GM12878 (cell line): ENCODE data around the gene SFTPB. TPM values are rescaled to one million over a fixed set of nuclear protein-coding genes. Genes with fewer than 3 reads are reported as not detected.
A peak's percentile ranks its signal among the peaks of the same experiment; 100 is the strongest.

Experiments used
- BACH1 ChIP-seq: fragments of 450-650 bp; IDR thresholded peaks from 2 replicates; pipeline ENCODE4 v1.6.1; 2017; ENCODE audit warnings: mild to moderate bottlenecking, borderline replicate concordance
- BCL11A ChIP-seq: IDR thresholded peaks from 2 replicates; pipeline ENCODE4 v1.6.1; 2011; ENCODE audit warnings: low read depth, low read length
- CBX3 ChIP-seq: fragments of 200-600 bp; sonication (generic); IDR thresholded peaks from 2 replicates; pipeline ENCODE4 v1.6.1; 2016; ENCODE audit warnings: low read depth, borderline replicate concordance
- CHD1 ChIP-seq: IDR thresholded peaks from 2 replicates; pipeline ENCODE4 v1.6.1; 2012; ENCODE audit warnings: low read depth, low read length, improper control_type of control experiment
- CHD4 ChIP-seq: fragments of 200-600 bp; sonication (generic); IDR thresholded peaks from 2 replicates; pipeline ENCODE4 v1.6.1; 2016; ENCODE audit warnings: mild to moderate bottlenecking
- DPF2 ChIP-seq: fragments of 450-650 bp; IDR thresholded peaks from 2 replicates; pipeline ENCODE4 v1.6.1; 2017; ENCODE audit warnings: mild to moderate bottlenecking
- E4F1 ChIP-seq: fragments of 450-650 bp; IDR thresholded peaks from 2 replicates; pipeline ENCODE4 v1.6.1; 2018; ENCODE audit warnings: borderline replicate concordance, mild to moderate bottlenecking; ENCODE audit not compliant: partially characterized antibody
- EED ChIP-seq: sonication (generic); IDR thresholded peaks from 2 replicates; pipeline ENCODE4 v1.6.1; 2016; ENCODE audit warnings: antibody characterized with exemption, low read depth
- EP300 ChIP-seq, 2 experiments: fragments of 150-350 bp in 1 of 2; IDR thresholded peaks; 2 replicates each; pipeline ENCODE4 v1.6.1; 2011 to 2012; ENCODE audit warnings: low read depth in 2 of 2, low read length in 2 of 2, borderline replicate concordance in 1 of 2, improper control_type of control experiment in 1 of 2, inconsistent platforms in 1 of 2; ENCODE audit not compliant: control insufficient read depth in 1 of 2
- KLF5 ChIP-seq: fragments of 450-650 bp; IDR thresholded peaks from 2 replicates; pipeline ENCODE4 v1.6.1; 2014; ENCODE audit warnings: mild to moderate bottlenecking; ENCODE audit not compliant: partially characterized antibody
- LARP7 ChIP-seq: fragments of 450-650 bp; IDR thresholded peaks from 2 replicates; pipeline ENCODE4 v1.6.1; 2017; ENCODE audit warnings: mild to moderate bottlenecking
- MAX ChIP-seq: IDR thresholded peaks from 2 replicates; pipeline ENCODE4 v1.6.1; 2012; ENCODE audit warnings: low read depth, low read length, improper control_type of control experiment
- MEF2A ChIP-seq: IDR thresholded peaks from 2 replicates; pipeline ENCODE4 v1.6.1; 2011; ENCODE audit warnings: low read depth, mild to moderate bottlenecking, low read length, moderate library complexity; ENCODE audit not compliant: insufficient read depth
- MLLT1 ChIP-seq: fragments of 450-650 bp; IDR thresholded peaks from 2 replicates; pipeline ENCODE4 v1.6.1; 2016; ENCODE audit warnings: mild to moderate bottlenecking
- NFYA ChIP-seq: IDR thresholded peaks from 2 replicates; pipeline ENCODE4 v1.6.1; 2011; ENCODE audit warnings: low read depth, mild to moderate bottlenecking, low read length, improper control_type of control experiment, borderline replicate concordance
- NKRF ChIP-seq: fragments of 450-650 bp; conservative IDR thresholded peaks from 2 replicates; pipeline ENCODE4 v1.6.1; 2017; ENCODE audit warnings: mild to moderate bottlenecking, moderate library complexity
- POU2F2 ChIP-seq: IDR thresholded peaks from 3 replicates; pipeline ENCODE4 v1.6.1; 2011; ENCODE audit warnings: low read depth, mild to moderate bottlenecking, low read length, borderline replicate concordance
- RUNX3 ChIP-seq: IDR thresholded peaks from 2 replicates; pipeline ENCODE4 v1.6.1; 2012; ENCODE audit warnings: low read length, inconsistent platforms
- SMAD1 ChIP-seq: fragments of 450-650 bp; IDR thresholded peaks from 2 replicates; pipeline ENCODE4 v1.6.1; 2018; ENCODE audit warnings: mild to moderate bottlenecking, low read depth; ENCODE audit not compliant: partially characterized antibody
- SMAD5 ChIP-seq: IDR thresholded peaks from 2 replicates; pipeline ENCODE4 v1.6.1; 2016; ENCODE audit warnings: antibody characterized with exemption, low read depth
- SREBF2 ChIP-seq: IDR thresholded peaks from 2 replicates; pipeline ENCODE4 v1.6.1; 2012; ENCODE audit warnings: mild to moderate bottlenecking, low read length
- STAT3 ChIP-seq: IDR thresholded peaks from 2 replicates; pipeline ENCODE4 v1.6.1; 2011; ENCODE audit warnings: low read depth, low read length, improper control_type of control experiment
- SUZ12 ChIP-seq: fragments of 200-600 bp; sonication (generic); IDR thresholded peaks from one replicate; pipeline ENCODE4 v1.6.1; 2018; ENCODE audit warnings: antibody characterized with exemption, mild to moderate bottlenecking; ENCODE audit not compliant: unreplicated experiment
- TAF1 ChIP-seq: IDR thresholded peaks from 2 replicates; pipeline ENCODE4 v1.6.1; 2011; ENCODE audit warnings: mild to moderate bottlenecking, low read depth, low read length, borderline replicate concordance
- TARDBP ChIP-seq: IDR thresholded peaks from 2 replicates; pipeline ENCODE4 v1.6.1; 2016; ENCODE audit warnings: borderline replicate concordance
- YBX1 ChIP-seq: fragments of 450-650 bp; IDR thresholded peaks from 2 replicates; pipeline ENCODE4 v1.6.1; 2016; ENCODE audit warnings: antibody characterized with exemption
- polyA plus RNA-seq, 11 experiments: library from polyadenylated mRNA; depleted of rRNA in 4 of 11; unstranded in 6 of 11; stranded (reverse) in 5 of 11; fragments of >200 nt; fragmentation: Nextera tagmentation in 4 of 11; fragmentation: Illumina TruSeq in 1 of 11; extraction: Ambion mirVana in 4 of 11; extraction: Trizol in 1 of 11; gene quantifications; 1 replicate in 1 of 11; 2 replicates in 10 of 11; pipeline versions ENCODE4 v1.2.1 to v1.2.3, GENCODE V29; 2011 to 2016; ENCODE audit warnings: inconsistent platforms in 2 of 11, missing spikeins in 2 of 11, low read depth in 1 of 11
- total RNA-seq, 4 experiments: library from RNA; depleted of rRNA in 3 of 4; stranded (reverse); fragments of >200 nt in 3 of 4; fragmentation: Illumina TruSeq in 1 of 4; extraction: Trizol in 1 of 4; gene quantifications; 2 replicates each; pipeline versions ENCODE4 v1.2.1 to v1.2.3, GENCODE V29; 2013 to 2021

The SFTPB gene
- total and polyA plus RNA-seq, 10 of the 15 experiments (the other 5 are each of a cell fraction or from before 2014, with no cell fraction given), result 0.02 to 5.3 TPM; not detected in 8

- TF ChIP-seq EED (peak; percentile 61; the same call in 1 of the 2 replicates), CHD1 (no peak), BACH1 (peak; percentile 72; the same call in 1 of the 2 replicates), SUZ12 (no peak), MLLT1 (peak; percentile 73; the same call in 1 of the 2 replicates), POU2F2 (peak; percentile 46; the same call in 1 of the 3 replicates), CBX3 (no peak), E4F1 (no peak), BCL11A (peak; percentile 84), DPF2 (peak; percentile 94), TARDBP (no peak), NKRF (no peak), SMAD5 (no peak), LARP7 (no peak), EP300 (IDR thresholded peaks at IDR 0.05; ENCODE audit: borderline replicate concordance in 1 of 2, control insufficient read depth in 1 of 2, low read depth in 2 of 2, low read length in 2 of 2) (peak; percentile 82 to 86; a peak in 3 of 4 replicates), RUNX3 (peak; percentile 96), YBX1 (no peak), SREBF2 (no peak), CHD4 (no peak), SMAD1 (no peak), MEF2A (peak; percentile 60; the same call in 1 of the 2 replicates), TAF1 (no peak), MAX (no peak), NFYA (no peak), KLF5 (peak; percentile 50), STAT3 (no peak)
Observed at GRCh38 chr2:85704800-85705679, 37.0 kb upstream of the SFTPB start (continued).
